BE2C (cell line): ENCODE data around the gene ZBTB37.
A peak's percentile ranks its signal among the peaks of the same experiment; 100 is the strongest.
"Not testable (repeated sequence)": the region's sequence is repeated elsewhere in the genome, so short reads cannot be mapped to it uniquely, and the experiment has no call there.

Source experiments
- DNase-seq: peaks from one replicate; pipeline ENCODE4 v3.0.0-alpha.2; 2020
- H3K27me3 ChIP-seq: fragments of 250-450 bp; sonication (Bioruptor Pico); 2 replicates; pipeline ENCODE4 v1.5.1; 2020; ENCODE audit warnings: mild to moderate bottlenecking
- H3K36me3 ChIP-seq: fragments of 250-450 bp; sonication (Bioruptor Pico); 2 replicates; pipeline ENCODE4 v1.5.1; 2020; ENCODE audit warnings: mild to moderate bottlenecking
- H3K4me1 ChIP-seq: fragments of 250-450 bp; sonication (Bioruptor Pico); 2 replicates; pipeline ENCODE4 v1.5.1; 2020
- H3K4me3 ChIP-seq: 2 replicates; pipeline ENCODE4 v1.5.1; 2011; ENCODE audit warnings: low read depth, low read length
- H3K9me3 ChIP-seq: fragments of 250-450 bp; sonication (Bioruptor Pico); 2 replicates; pipeline ENCODE4 v1.5.1; 2020
- CTCF ChIP-seq: IDR thresholded peaks from 2 replicates; pipeline ENCODE4 v1.5.1; 2012; ENCODE audit warnings: mild to moderate bottlenecking, low read depth, low read length

The ZBTB37 gene

GRCh38 chr1:173869021-173869359, 810 bp downstream of the ZBTB37 start:
- H3K36me3 ChIP-seq: peaks cover 37% of the 10 kb centered on the region
- no peak for DNase-seq
- peak overlapping the region; percentile 95 for H3K4me3 ChIP-seq
- TF ChIP-seq CTCF: no peak
- H3K9me3 ChIP-seq: no peaks in the 10 kb centered on the region
- peaks cover 12% of the 10 kb centered on the region for H3K4me1 ChIP-seq
- no peaks in the 10 kb centered on the region for H3K27me3 ChIP-seq

- Histone ChIP-seq H3K36me3 (peaks cover 22% of the 10 kb centered on the region), H3K4me3 (peak overlapping the region; percentile 95), H3K27me3 (no peaks in the 10 kb centered on the region), H3K9me3 (no peaks in the 10 kb centered on the region), H3K4me1 (peaks cover 12% of the 10 kb centered on the region)
- TF ChIP-seq CTCF: no peak
- DNase-seq: peak; percentile 31
Measured at GRCh38 chr1:173870252-173871075, 2.3 kb downstream of the ZBTB37 start.

GRCh38 chr1:173871091-173871490, 2.9 kb downstream of the ZBTB37 start:
- H3K27me3 ChIP-seq: no peaks in the 10 kb centered on the region
- peaks cover 12% of the 10 kb centered on the region for H3K4me1 ChIP-seq
- no peak overlapping the region for H3K4me3 ChIP-seq
- peaks cover 16% of the 10 kb centered on the region for H3K36me3 ChIP-seq
- TF ChIP-seq CTCF: no peak
- DNase-seq: no peak
- H3K9me3 ChIP-seq: no peaks in the 10 kb centered on the region

- no peak for DNase-seq
- Histone ChIP-seq H3K4me3 (no peak overlapping the region), H3K4me1 (peaks cover 12% of the 10 kb centered on the region), H3K9me3 (no peaks in the 10 kb centered on the region), H3K27me3 (no peaks in the 10 kb centered on the region), H3K36me3 (peaks cover 12% of the 10 kb centered on the region)
- TF ChIP-seq CTCF: peak; percentile 3; the same call in 1 of the 2 replicates
Measured at GRCh38 chr1:173871500-173871899, 3.3 kb downstream of the ZBTB37 start.

- Histone ChIP-seq H3K36me3 (peaks cover 5% of the 10 kb centered on the region), H3K4me1 (no peaks in the 10 kb centered on the region), H3K4me3 (no peak overlapping the region), H3K27me3 (no peaks in the 10 kb centered on the region; the same call in 1 of the 2 replicates), H3K9me3 (no peaks in the 10 kb centered on the region)
- no peak for DNase-seq
- TF ChIP-seq CTCF: no peak
Measured at GRCh38 chr1:173876732-173877131, 8.6 kb downstream of the ZBTB37 start.

- Histone ChIP-seq H3K36me3 (peaks cover 5% of the 10 kb centered on the region), H3K4me1 (no peaks in the 10 kb centered on the region), H3K4me3 (no peak overlapping the region), H3K27me3 (no peaks in the 10 kb centered on the region; the same call in 1 of the 2 replicates), H3K9me3 (no peaks in the 10 kb centered on the region)
- no peak for DNase-seq
- no peak for TF ChIP-seq CTCF
Measured at GRCh38 chr1:173878251-173878650, 10.1 kb downstream of the ZBTB37 start.

- not testable (repeated sequence) for H3K36me3 ChIP-seq, H3K4me1 ChIP-seq, H3K4me3 ChIP-seq, DNase-seq, H3K27me3 ChIP-seq, H3K9me3 ChIP-seq
Measured at GRCh38 chr1:173881117-173881516, 12.9 kb downstream of the ZBTB37 start.
